ENCODE data around the gene SLC35E2B. TPM values are rescaled to one million over a fixed set of nuclear protein-coding genes. Genes with fewer than 3 reads are reported as not detected.

The SLC35E2B gene
- total and polyA plus RNA-seq, 2 donors (not counting 1 experiment from before 2014, with no cell fraction given) = 17.5 to 55.8 TPM

- Histone ChIP-seq H3K4me1 (ENCODE audit: control insufficient read depth, extremely low read depth, insufficient read depth, low read length) (peaks cover 4% of the 10 kb centered on the region), H3K27ac (ENCODE audit: insufficient read depth, low read length) (no peak overlapping the region), H3K4me3 (replicated peaks in 1 of 4; ENCODE audit: control extremely low read depth in 1 of 4, insufficient read depth in 1 of 4, low read depth in 3 of 4, low read length in 4 of 4) (no peak overlapping the region), H3K9ac (ENCODE audit: insufficient read depth, low read length) (no peak overlapping the region), H3K79me2 (ENCODE audit: control insufficient read depth, insufficient read depth, low read length) (peaks cover 9% of the 10 kb centered on the region), H4K20me1 (ENCODE audit: control insufficient read depth, extremely low read depth, insufficient read depth, low read length) (no peaks in the 10 kb centered on the region), H3K36me3 (ENCODE audit: control insufficient read depth, insufficient read depth, low read length) (peaks cover 5% of the 10 kb centered on the region), H3K9me3 (ENCODE audit: control insufficient read depth, insufficient read depth, low read depth, low read length) (no peaks in the 10 kb centered on the region), H2AFZ (ENCODE audit: low read length) (no peak overlapping the region), H3K4me2 (ENCODE audit: extremely low read depth, insufficient read depth, low read length) (no peak overlapping the region), H3K27me3 (ENCODE audit: control insufficient read depth, insufficient read depth, low read length) (no peaks in the 10 kb centered on the region)
- DNase-seq (ENCODE audit: low read depth in 2 of 2) = no peak
- no peak for TF ChIP-seq EZH2 (IDR thresholded peaks at IDR 0.05; ENCODE audit: low read length, missing control alignments)
- TF ChIP-seq CTCF (conservative IDR thresholded peaks at IDR 0.05 in 1 of 2, IDR thresholded peaks at IDR 0.05 in 1 of 2; ENCODE audit: low read depth in 1 of 2, low read length in 2 of 2) = no peak
These were observed 71.2 kb downstream of the SLC35E2B start for GRCh38 chr1:1621173-1622009.

DNA sequence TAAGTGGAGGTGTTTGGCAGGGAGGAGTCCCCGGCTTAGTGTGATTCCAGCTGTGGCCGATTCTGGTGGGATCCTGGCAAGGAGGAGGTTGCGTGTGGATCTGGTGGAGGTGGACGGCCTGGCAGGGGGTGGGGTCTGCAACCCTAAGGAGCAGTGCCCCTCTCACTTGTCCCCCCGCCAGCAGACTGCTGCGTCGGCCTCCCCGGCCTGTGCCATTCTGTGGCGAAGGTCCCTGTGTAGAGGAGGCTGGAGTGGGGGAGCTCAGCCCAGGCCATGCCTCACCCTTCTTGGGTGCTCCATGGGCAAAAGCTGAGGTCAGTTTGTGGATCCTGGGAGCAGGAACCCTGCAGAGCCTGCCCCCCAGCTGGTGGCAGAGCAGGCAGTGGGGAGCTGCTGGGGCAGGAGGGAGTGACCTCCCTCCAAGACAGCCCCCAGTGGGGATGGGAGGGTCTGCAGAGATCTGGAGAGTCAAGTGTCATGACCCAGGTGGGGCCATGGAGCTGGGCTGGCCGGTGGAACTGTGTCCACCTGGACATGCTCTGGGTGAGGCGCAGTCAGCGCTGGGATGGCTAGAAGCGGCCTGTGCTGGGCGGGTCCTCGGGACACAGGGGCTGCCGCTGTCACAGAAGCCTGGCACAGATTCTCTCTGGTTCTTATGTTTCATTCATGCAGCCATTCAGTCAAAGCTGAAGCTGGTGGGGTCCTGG is 72.0 kb downstream of the SLC35E2B start:
- DNase-seq (ENCODE audit: low read depth in 2 of 2) = no peak
- TF ChIP-seq CTCF (conservative IDR thresholded peaks at IDR 0.05 in 1 of 2, IDR thresholded peaks at IDR 0.05 in 1 of 2; ENCODE audit: low read depth in 1 of 2, low read length in 2 of 2) (no peak), EZH2 (IDR thresholded peaks at IDR 0.05; ENCODE audit: low read length, missing control alignments) (no peak)

DNA sequence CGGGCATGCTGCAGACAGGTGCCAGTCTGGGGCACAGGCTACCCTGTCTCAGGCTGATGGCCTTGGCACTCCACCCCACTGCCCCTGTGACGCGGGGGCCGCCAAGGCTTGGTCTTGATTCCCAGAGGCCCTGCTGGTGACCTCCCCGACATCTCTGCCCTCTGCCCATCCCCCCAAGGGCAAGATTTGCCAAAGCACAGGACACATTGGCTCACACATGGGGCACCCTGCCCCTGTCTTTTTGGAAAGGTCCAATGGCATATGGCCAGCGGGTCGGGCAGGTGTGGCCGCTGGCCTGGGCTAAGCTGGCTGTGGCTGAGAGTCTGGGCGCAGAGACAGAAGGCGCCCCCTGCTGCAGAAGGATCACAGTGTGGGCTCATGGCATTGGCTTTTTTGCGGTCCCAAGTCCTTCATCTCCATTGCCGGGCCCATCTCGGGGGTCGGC is 72.7 kb downstream of the SLC35E2B start:
- H3K27me3 ChIP-seq (ENCODE audit: control insufficient read depth, insufficient read depth, low read length) = no peaks in the 10 kb centered on the region
- H3K4me3 ChIP-seq (replicated peaks in 1 of 4; ENCODE audit: control extremely low read depth in 1 of 4, insufficient read depth in 1 of 4, low read depth in 3 of 4, low read length in 4 of 4) = no peak overlapping the region
- no peaks in the 10 kb centered on the region for H4K20me1 ChIP-seq (ENCODE audit: control insufficient read depth, extremely low read depth, insufficient read depth, low read length)
- peaks cover 12% of the 10 kb centered on the region for H3K79me2 ChIP-seq (ENCODE audit: control insufficient read depth, insufficient read depth, low read length)
- no peak overlapping the region for H2AFZ ChIP-seq (ENCODE audit: low read length)
- no peaks in the 10 kb centered on the region for H3K9me3 ChIP-seq (ENCODE audit: control insufficient read depth, insufficient read depth, low read depth, low read length)
- no peak for DNase-seq (ENCODE audit: low read depth in 2 of 2)
- peaks cover 5% of the 10 kb centered on the region for H3K36me3 ChIP-seq (ENCODE audit: control insufficient read depth, insufficient read depth, low read length)
- no peak overlapping the region for H3K27ac ChIP-seq (ENCODE audit: insufficient read depth, low read length)
- TF ChIP-seq EZH2 (IDR thresholded peaks at IDR 0.05; ENCODE audit: low read length, missing control alignments) = no peak
- peak in 1 of 2 donors; percentile 31 for TF ChIP-seq CTCF (conservative IDR thresholded peaks at IDR 0.05 in 1 of 2, IDR thresholded peaks at IDR 0.05 in 1 of 2; ENCODE audit: low read depth in 1 of 2, low read length in 2 of 2)
- no peak overlapping the region for H3K4me2 ChIP-seq (ENCODE audit: extremely low read depth, insufficient read depth, low read length)
- no peak overlapping the region for H3K9ac ChIP-seq (ENCODE audit: insufficient read depth, low read length)
- H3K4me1 ChIP-seq (ENCODE audit: control insufficient read depth, extremely low read depth, insufficient read depth, low read length) = peaks cover 4% of the 10 kb centered on the region

More for the DNA sequence above, 72.0 kb downstream of the SLC35E2B start:
- peaks cover 4% of the 10 kb centered on the region for H3K4me1 ChIP-seq (ENCODE audit: control insufficient read depth, extremely low read depth, insufficient read depth, low read length)
- no peaks in the 10 kb centered on the region for H3K27me3 ChIP-seq (ENCODE audit: control insufficient read depth, insufficient read depth, low read length)
- no peak overlapping the region for H2AFZ ChIP-seq (ENCODE audit: low read length)
- no peak overlapping the region for H3K27ac ChIP-seq (ENCODE audit: insufficient read depth, low read length)
- peaks cover 5% of the 10 kb centered on the region for H3K36me3 ChIP-seq (ENCODE audit: control insufficient read depth, insufficient read depth, low read length)
- no peak overlapping the region for H3K4me2 ChIP-seq (ENCODE audit: extremely low read depth, insufficient read depth, low read length)
- no peaks in the 10 kb centered on the region for H4K20me1 ChIP-seq (ENCODE audit: control insufficient read depth, extremely low read depth, insufficient read depth, low read length)
- peaks cover 10% of the 10 kb centered on the region for H3K79me2 ChIP-seq (ENCODE audit: control insufficient read depth, insufficient read depth, low read length)
- H3K4me3 ChIP-seq (replicated peaks in 1 of 4; ENCODE audit: control extremely low read depth in 1 of 4, insufficient read depth in 1 of 4, low read depth in 3 of 4, low read length in 4 of 4) = no peak overlapping the region
- no peaks in the 10 kb centered on the region for H3K9me3 ChIP-seq (ENCODE audit: control insufficient read depth, insufficient read depth, low read depth, low read length)
- H3K9ac ChIP-seq (ENCODE audit: insufficient read depth, low read length) = no peak overlapping the region
